ENCODE results near the gene MMP24OS.

DNA sequence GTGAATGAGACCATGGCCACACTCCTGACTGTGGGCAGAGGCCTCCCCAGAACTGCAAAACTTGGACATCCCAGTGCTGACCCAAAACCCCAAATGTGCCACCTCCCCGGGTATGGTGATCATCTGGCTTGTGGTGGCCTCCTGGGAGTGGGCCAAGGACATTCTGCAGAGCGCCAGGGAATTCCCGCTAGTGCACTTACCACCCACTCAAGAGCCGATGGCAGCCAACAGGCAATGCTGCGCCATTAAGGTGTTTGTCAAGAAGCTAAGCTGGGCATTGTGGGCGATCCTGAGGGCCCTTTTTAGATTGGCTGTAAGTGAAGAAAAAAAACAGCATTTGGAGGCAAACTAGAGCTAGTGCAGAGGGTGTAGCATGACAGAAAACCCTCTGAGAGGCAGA lies 42.0 kb downstream of the MMP24OS start:
- TF ChIP-seq CTCF (IDR thresholded peaks at IDR 0.05 in 8 of 11, conservative IDR thresholded peaks at IDR 0.05 in 3 of 11) (no peak), POLR2A (IDR thresholded peaks at IDR 0.05) (no peak), POLR2AphosphoS5 (IDR thresholded peaks at IDR 0.05) (no peak)
